ENCODE results near the gene CXCR6. TPM values are rescaled to one million over a fixed set of nuclear protein-coding genes. Genes with fewer than 3 reads are reported as not detected.

CXCR6 gene
- total and polyA plus RNA-seq, 2 of the 13 experiments (the other 11 are each of a cell fraction or from before 2014, with no cell fraction given), result not detected

DNA sequence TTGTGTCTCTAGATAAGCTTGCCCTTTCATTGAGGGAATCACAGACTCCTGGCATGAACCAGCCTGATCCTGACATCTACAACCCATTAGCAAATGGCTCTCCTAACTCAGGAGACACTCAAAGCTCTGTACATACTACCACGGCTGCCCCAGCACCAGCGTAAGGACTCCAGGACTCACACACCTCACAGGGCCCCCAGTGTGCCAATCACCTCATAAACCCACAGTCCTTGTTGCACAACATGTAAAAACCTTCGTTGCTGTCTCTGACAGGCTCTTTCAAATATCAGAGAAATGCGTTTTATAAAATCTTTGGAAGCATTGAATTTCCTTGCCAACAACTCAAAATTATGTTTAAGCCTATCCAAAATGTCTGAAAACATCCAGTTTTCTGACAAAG is 45.1 kb downstream of the CXCR6 start:
- H3K4me1 ChIP-seq (ENCODE audit: insufficient read depth, low read length), result peaks cover 51% of the 10 kb centered on the region

GRCh38 chr3:45988804-45989203 is 45.5 kb downstream of the CXCR6 start:
- no peak overlapping the region for H3K4me2 ChIP-seq (ENCODE audit: low read depth, low read length)

More for the DNA sequence above, 45.1 kb downstream of the CXCR6 start:
- no peak overlapping the region for H3K27ac ChIP-seq (ENCODE audit: extremely low read length, insufficient read depth, low read length)
- TF ChIP-seq CEBPB (IDR thresholded peaks at IDR 0.05; ENCODE audit: borderline replicate concordance, low read depth, low read length) (peak; percentile 64; the same call in 1 of the 2 replicates), ZNF569 (CRISPR knock-in tag; IDR thresholded peaks at IDR 0.05; ENCODE audit: borderline replicate concordance) (no peak), ONECUT2 (CRISPR knock-in tag; IDR thresholded peaks at IDR 0.05) (no peak), SIN3B (IDR thresholded peaks at IDR 0.05; ENCODE audit: low read length) (no peak)
- in situ Hi-C loops (cut with HindIII; ENCODE audit: extremely low pct_ligation_motif_present, low pct_unique_long_range_greater_than_20kb), result no loop called here
- intact Hi-C loops (cut with micrococcal nuclease; ENCODE audit: unreplicated experiment), result no loop called here
- H3K9ac ChIP-seq (ENCODE audit: insufficient read depth, low read depth, low read length), result no peak overlapping the region
- no peaks in the 10 kb centered on the region for H3K27me3 ChIP-seq (ENCODE audit: control insufficient read depth in 1 of 2, insufficient read depth in 2 of 2, low read length in 2 of 2)
- no peaks in the 10 kb centered on the region for H3K9me3 ChIP-seq (ENCODE audit: low read length)
- H2AFZ ChIP-seq (ENCODE audit: low read length), result no peak overlapping the region
- no peak overlapping the region; the same call in 1 of the 2 replicates for H3K4me2 ChIP-seq (ENCODE audit: low read depth, low read length)
- DNase-seq (ENCODE audit: low spot score) (no peak), ATAC-seq (no peak), FAIRE-seq (no peak)
- no TSS peak for BruUV-seq (replicated peaks)
- no peak overlapping the region for H3K4me3 ChIP-seq (replicated peaks in 1 of 3; ENCODE audit: insufficient read depth in 1 of 3, low read depth in 2 of 3, low read length in 3 of 3)
- peaks cover 32% of the 10 kb centered on the region for H3K79me2 ChIP-seq (ENCODE audit: insufficient read depth, low read length)
- 68% methylated on average over 4 of the region's 4 CpGs for WGBS (ENCODE audit: low lambda C conversion rate)
- ChIA-PET CTCF (ENCODE audit: low intra/inter-chr PET ratio, low total read pairs) (no interaction called here), POLR2A (no interaction called here)
- peaks cover 1 to 17% of the 10 kb centered on the region in 2 experiments; a peak in 3 of 5 replicates for H3K36me3 ChIP-seq (replicated peaks in 1 of 2; ENCODE audit: control insufficient read depth in 1 of 2, insufficient read depth in 2 of 2, low read length in 2 of 2)
- H4K20me1 ChIP-seq (ENCODE audit: insufficient read depth, low read length), result no peaks in the 10 kb centered on the region

More at GRCh38 chr3:45988804-45989203, 45.5 kb downstream of the CXCR6 start:
- no peaks in the 10 kb centered on the region for H3K27me3 ChIP-seq (ENCODE audit: control insufficient read depth in 1 of 2, insufficient read depth in 2 of 2, low read length in 2 of 2)
- CTCF ChIA-PET (ENCODE audit: low intra/inter-chr PET ratio, low total read pairs), result no interaction called here
- H3K9me3 ChIP-seq (ENCODE audit: low read length), result no peaks in the 10 kb centered on the region
- no peak overlapping the region for H2AFZ ChIP-seq (ENCODE audit: low read length)
- no peak overlapping the region for H3K27ac ChIP-seq (ENCODE audit: extremely low read length, insufficient read depth, low read length)
- TF ChIP-seq ZMYM4 (CRISPR knock-in tag; IDR thresholded peaks at IDR 0.05), result no peak
- no peak for TF ChIP-seq IRF2 (CRISPR knock-in tag; IDR thresholded peaks at IDR 0.05)
- TF ChIP-seq ETV5 (CRISPR knock-in tag; IDR thresholded peaks at IDR 0.05; ENCODE audit: borderline replicate concordance), result no peak
- no peak for TF ChIP-seq BHLHE40 (IDR thresholded peaks at IDR 0.05; ENCODE audit: low read length)
- TF ChIP-seq MTERF4 (CRISPR knock-in tag; IDR thresholded peaks at IDR 0.05), result no peak
- TF ChIP-seq HES4 (CRISPR knock-in tag; IDR thresholded peaks at IDR 0.05; ENCODE audit: borderline replicate concordance), result no peak
- no peak for TF ChIP-seq ZNF484 (CRISPR knock-in tag; IDR thresholded peaks at IDR 0.05; ENCODE audit: borderline replicate concordance, low read depth)
- no peak for TF ChIP-seq SP4 (CRISPR knock-in tag; IDR thresholded peaks at IDR 0.05)
- TF ChIP-seq ARNTL (CRISPR knock-in tag; IDR thresholded peaks at IDR 0.05), result no peak
- no peak for TF ChIP-seq SRSF4 (IDR thresholded peaks at IDR 0.05; ENCODE audit: low read depth, low read length, poor library complexity, severe bottlenecking)
- no peak for TF ChIP-seq MAF1 (CRISPR knock-in tag; IDR thresholded peaks at IDR 0.05; ENCODE audit: borderline replicate concordance)
- TF ChIP-seq ZNF547 (CRISPR knock-in tag; IDR thresholded peaks at IDR 0.05), result no peak
- no peak for TF ChIP-seq ZSCAN29 (CRISPR knock-in tag; conservative IDR thresholded peaks at IDR 0.05)
- TF ChIP-seq HDAC6 (IDR thresholded peaks at IDR 0.05; ENCODE audit: low read depth, low read length), result no peak
- TF ChIP-seq, protein P1, sequence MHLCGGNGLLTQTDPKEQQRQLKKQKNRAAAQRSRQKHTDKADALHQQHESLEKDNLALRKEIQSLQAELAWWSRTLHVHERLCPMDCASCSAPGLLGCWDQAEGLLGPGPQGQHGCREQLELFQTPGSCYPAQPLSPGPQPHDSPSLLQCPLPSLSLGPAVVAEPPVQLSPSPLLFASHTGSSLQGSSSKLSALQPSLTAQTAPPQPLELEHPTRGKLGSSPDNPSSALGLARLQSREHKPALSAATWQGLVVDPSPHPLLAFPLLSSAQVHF (CRISPR knock-in tag; IDR thresholded peaks at IDR 0.05), result no peak
- TF ChIP-seq IRF1 (CRISPR knock-in tag; IDR thresholded peaks at IDR 0.05; ENCODE audit: low read depth), result no peak
- intact Hi-C loops (cut with micrococcal nuclease; ENCODE audit: unreplicated experiment), result no loop called here
- H3K4me3 ChIP-seq (replicated peaks in 1 of 3; ENCODE audit: insufficient read depth in 1 of 3, low read depth in 2 of 3, low read length in 3 of 3), result no peak overlapping the region
- POLR2A ChIA-PET, result no interaction called here
- FAIRE-seq (no peak), ATAC-seq (no peak), DNase-seq (ENCODE audit: low spot score) (no peak)
- H3K36me3 ChIP-seq (replicated peaks in 1 of 2; ENCODE audit: control insufficient read depth in 1 of 2, insufficient read depth in 2 of 2, low read length in 2 of 2), result peaks cover 1 to 12% of the 10 kb centered on the region in 2 experiments; a peak in 3 of 5 replicates
- peaks cover 35% of the 10 kb centered on the region for H3K79me2 ChIP-seq (ENCODE audit: insufficient read depth, low read length)
- no peaks in the 10 kb centered on the region for H4K20me1 ChIP-seq (ENCODE audit: insufficient read depth, low read length)
- BruUV-seq (replicated peaks), result no TSS peak
- in situ Hi-C loops (cut with HindIII; ENCODE audit: extremely low pct_ligation_motif_present, low pct_unique_long_range_greater_than_20kb), result no loop called here
- WGBS (ENCODE audit: low lambda C conversion rate), result 95% methylated on average over 2 of the region's 2 CpGs
- no peak overlapping the region for H3K9ac ChIP-seq (ENCODE audit: insufficient read depth, low read depth, low read length)
- H3K4me1 ChIP-seq (ENCODE audit: insufficient read depth, low read length), result peaks cover 55% of the 10 kb centered on the region
